ENCODE measurements around the gene NUAK1.

DNA sequence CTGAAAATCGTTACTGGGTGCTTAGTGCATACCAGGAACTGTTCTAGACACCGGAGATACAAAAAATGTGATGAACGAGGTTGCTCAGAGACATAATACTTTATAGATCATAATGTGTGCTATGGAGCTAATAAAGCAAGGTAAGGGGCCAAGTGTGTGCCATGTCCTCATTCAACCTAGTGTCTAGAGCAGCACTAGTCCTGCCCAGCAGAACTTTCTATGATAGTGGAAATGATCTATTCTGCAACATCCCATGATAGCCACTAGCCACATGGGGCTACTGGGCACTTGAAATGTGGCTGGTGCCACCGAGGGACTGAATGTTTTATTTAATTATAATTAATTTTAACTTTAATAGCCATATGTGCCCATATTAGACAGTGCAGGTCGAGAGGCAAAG, 15.6 kb downstream of the NUAK1 start:
- TF ChIP-seq, protein P1, sequence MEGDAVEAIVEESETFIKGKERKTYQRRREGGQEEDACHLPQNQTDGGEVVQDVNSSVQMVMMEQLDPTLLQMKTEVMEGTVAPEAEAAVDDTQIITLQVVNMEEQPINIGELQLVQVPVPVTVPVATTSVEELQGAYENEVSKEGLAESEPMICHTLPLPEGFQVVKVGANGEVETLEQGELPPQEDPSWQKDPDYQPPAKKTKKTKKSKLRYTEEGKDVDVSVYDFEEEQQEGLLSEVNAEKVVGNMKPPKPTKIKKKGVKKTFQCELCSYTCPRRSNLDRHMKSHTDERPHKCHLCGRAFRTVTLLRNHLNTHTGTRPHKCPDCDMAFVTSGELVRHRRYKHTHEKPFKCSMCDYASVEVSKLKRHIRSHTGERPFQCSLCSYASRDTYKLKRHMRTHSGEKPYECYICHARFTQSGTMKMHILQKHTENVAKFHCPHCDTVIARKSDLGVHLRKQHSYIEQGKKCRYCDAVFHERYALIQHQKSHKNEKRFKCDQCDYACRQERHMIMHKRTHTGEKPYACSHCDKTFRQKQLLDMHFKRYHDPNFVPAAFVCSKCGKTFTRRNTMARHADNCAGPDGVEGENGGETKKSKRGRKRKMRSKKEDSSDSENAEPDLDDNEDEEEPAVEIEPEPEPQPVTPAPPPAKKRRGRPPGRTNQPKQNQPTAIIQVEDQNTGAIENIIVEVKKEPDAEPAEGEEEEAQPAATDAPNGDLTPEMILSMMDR (IDR thresholded peaks at IDR 0.05; ENCODE audit: low read depth, low read length): no peak
- TF ChIP-seq EZH2phosphoT487 (IDR thresholded peaks at IDR 0.05; ENCODE audit: low read depth): no peak

Measured in OCI-LY3 (cell line).